Large intestine (tissue), 12 donors: ENCODE measurements around the gene INSRR. TPM values are rescaled to one million over a fixed set of nuclear protein-coding genes. Genes with fewer than 3 reads are reported as not detected.

ENCODE experiments used
- DNase-seq, 2 donors: peaks; one replicate each; pipeline versions ENCODE4 v3.0.0 to v3.0.0-alpha.2; 2013
- H3K27ac ChIP-seq: one replicate; pipeline ENCODE4 v1.5.1; 2013; ENCODE audit warnings: low read length
- H3K27me3 ChIP-seq: 2 replicates; pipeline ENCODE4 v1.6.1; 2013; ENCODE audit warnings: low read length; ENCODE audit not compliant: control insufficient read depth, insufficient read depth
- H3K36me3 ChIP-seq: 2 replicates; pipeline ENCODE4 v1.6.1; 2013; ENCODE audit warnings: low read length; ENCODE audit not compliant: control insufficient read depth, insufficient read depth
- H3K4me1 ChIP-seq: one replicate; pipeline ENCODE4 v1.6.1; 2013; ENCODE audit warnings: low read length; ENCODE audit not compliant: control insufficient read depth, insufficient read depth
- H3K4me3 ChIP-seq: one replicate; pipeline ENCODE4 v1.5.1; 2013; ENCODE audit warnings: low read length
- H3K9me3 ChIP-seq: one replicate; pipeline ENCODE4 v1.6.1; 2013; ENCODE audit warnings: mild to moderate bottlenecking, low read depth, low read length, moderate library complexity; ENCODE audit not compliant: control insufficient read depth
- WGBS: methylation state at CpG from one replicate; pipeline ENCODE4 v1.1.5; 2013; ENCODE audit warnings: low lambda C conversion rate; ENCODE audit not compliant: insufficient coverage; 5-methylcytosine and 5-hydroxymethylcytosine counted together
- long read RNA-seq, 11 donors: transcript quantifications; one replicate each; lab custom pipeline, GENCODE V29; 2026
- polyA plus RNA-seq: library from polyadenylated mRNA; unstranded; fragments of 120-200 nt; gene quantifications from one replicate; pipeline ENCODE4 v1.2.1, GENCODE V29; 2013

INSRR gene
- polyA plus RNA-seq, result 0.09 TPM
- long read RNA-seq, donor 1, result 0 reads
- long read RNA-seq, donor 2, result 0 reads
- long read RNA-seq, donor 3, result 0 reads
- long read RNA-seq, donor 4, result 0 reads
- long read RNA-seq, donor 5, result 0 reads
- long read RNA-seq, donor 6, result 0 reads
- long read RNA-seq, donor 7, result 0 reads
- long read RNA-seq, donor 8, result 0 reads
- long read RNA-seq, donor 9, result 0 reads
- long read RNA-seq, donor 10, result 0 reads
- long read RNA-seq, donor 11, result 0 reads

GRCh38 chr1:156858959-156859522, at the start of gene INSRR:
Gene INSRR, minus strand, starts transcription at chr1:156859117. Its CDS starts 496 bp downstream, at chr1:156858621.
- H3K4me1 ChIP-seq, result peaks cover 12% of the 10 kb centered on the region
- peaks cover 11% of the 10 kb centered on the region for H3K9me3 ChIP-seq
- no peak within 1 kb of the TSS for H3K4me3 ChIP-seq
- no peaks in the 10 kb centered on the region for H3K36me3 ChIP-seq
- WGBS, result no CpG with 5 or more reads among the region's 39 CpGs
- H3K27ac ChIP-seq, result no peak within 1 kb of the TSS
- H3K27me3 ChIP-seq, result peaks cover 85% of the 10 kb centered on the region
- no peak for DNase-seq

- H3K4me1 ChIP-seq, result peaks cover 11% of the 10 kb centered on the region
- no peaks in the 10 kb centered on the region for H3K36me3 ChIP-seq
- H3K4me3 ChIP-seq, result no peak overlapping the region
- H3K9me3 ChIP-seq, result peaks cover 8% of the 10 kb centered on the region
- no peak for DNase-seq
- H3K27ac ChIP-seq, result no peak overlapping the region
- no CpG with 5 or more reads among the region's 29 CpGs for WGBS
- H3K27me3 ChIP-seq, result peaks cover 63% of the 10 kb centered on the region
These were observed 49.6 kb upstream of the INSRR start for GRCh38 chr1:156908541-156908940.

DNA sequence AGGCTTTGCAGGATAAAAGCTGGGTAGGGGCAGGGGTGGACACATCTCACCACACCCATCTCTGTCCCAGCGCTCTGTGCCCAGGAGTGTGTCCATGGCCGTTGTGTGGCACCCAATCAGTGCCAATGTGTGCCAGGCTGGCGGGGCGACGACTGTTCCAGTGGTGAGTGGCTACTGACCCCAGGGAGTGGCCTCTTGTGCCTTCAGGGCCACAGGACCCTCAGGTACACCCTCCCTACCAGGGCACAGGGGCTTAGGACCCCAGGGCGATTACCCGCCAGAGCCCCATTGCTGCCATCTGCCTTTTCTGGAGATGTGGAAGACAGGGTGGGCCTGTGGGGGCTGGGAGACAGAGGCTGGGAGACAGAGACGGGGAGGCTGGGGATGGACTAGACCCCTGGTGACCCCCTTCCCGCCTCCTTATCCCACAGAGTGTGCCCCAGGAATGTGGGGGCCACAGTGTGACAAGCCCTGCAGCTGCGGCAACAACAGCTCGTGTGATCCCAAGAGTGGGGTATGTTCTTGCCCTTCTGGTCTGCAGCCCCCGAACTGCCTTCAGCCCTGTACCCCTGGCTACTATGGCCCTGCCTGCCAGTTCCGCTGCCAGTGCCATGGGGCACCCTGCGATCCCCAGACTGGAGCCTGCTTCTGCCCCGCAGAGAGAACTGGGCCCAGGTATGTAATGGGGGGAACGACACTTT, 47.4 kb upstream of the INSRR start:
- WGBS, result no CpG with 5 or more reads among the region's 16 CpGs
- H3K27me3 ChIP-seq, result peaks cover 56% of the 10 kb centered on the region
- no peak overlapping the region for H3K4me3 ChIP-seq
- H3K9me3 ChIP-seq, result peaks cover 8% of the 10 kb centered on the region
- no peak overlapping the region for H3K27ac ChIP-seq
- peaks cover 5% of the 10 kb centered on the region for H3K4me1 ChIP-seq
- no peak for DNase-seq
- no peaks in the 10 kb centered on the region for H3K36me3 ChIP-seq

DNA sequence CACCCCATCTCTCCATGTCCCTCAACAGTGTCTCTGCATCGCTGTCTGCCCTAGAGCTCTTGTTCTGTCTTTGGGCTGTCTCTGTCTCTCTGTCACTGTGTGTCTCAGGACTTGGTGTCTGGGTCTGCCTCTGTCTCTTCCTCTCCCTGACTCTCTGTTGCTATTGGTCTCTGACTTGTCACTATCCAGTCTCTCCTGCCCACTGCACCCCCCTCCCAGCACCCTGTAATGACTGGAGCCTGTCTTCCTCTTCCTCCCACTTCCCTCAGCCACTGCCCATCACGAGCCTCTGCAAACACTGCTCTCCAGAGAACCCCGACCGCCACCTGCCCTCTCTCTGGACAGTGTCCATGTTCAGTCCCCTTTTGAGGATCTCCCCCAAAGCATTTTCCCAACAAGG, 46.7 kb upstream of the INSRR start:
- Histone ChIP-seq H3K27ac (no peak overlapping the region), H3K27me3 (peaks cover 60% of the 10 kb centered on the region), H3K4me1 (peaks cover 3% of the 10 kb centered on the region), H3K4me3 (no peak overlapping the region), H3K9me3 (peaks cover 8% of the 10 kb centered on the region), H3K36me3 (no peaks in the 10 kb centered on the region)
- no peak for DNase-seq
- no CpG with 5 or more reads among the region's 4 CpGs for WGBS

DNA sequence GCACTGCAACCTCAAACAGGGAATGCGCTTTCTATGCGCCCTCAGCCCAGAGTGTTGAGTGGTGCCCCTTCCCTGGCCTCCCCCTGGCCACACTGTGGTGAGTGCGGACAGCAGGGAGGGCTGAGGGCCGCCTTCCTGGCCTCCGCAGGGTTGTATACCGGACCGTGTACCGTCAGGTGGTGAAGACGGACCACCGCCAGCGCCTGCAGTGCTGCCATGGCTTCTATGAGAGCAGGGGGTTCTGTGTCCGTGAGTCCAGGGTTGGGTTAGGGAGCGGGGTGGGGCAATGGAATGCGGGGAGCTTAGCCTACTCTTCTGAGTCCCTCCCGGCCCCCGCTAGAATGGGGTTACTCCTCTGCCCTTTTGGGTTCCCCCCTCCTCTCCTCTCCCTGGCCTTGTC, 46.3 kb upstream of the INSRR start:
- no CpG with 5 or more reads among the region's 16 CpGs for WGBS

DNA sequence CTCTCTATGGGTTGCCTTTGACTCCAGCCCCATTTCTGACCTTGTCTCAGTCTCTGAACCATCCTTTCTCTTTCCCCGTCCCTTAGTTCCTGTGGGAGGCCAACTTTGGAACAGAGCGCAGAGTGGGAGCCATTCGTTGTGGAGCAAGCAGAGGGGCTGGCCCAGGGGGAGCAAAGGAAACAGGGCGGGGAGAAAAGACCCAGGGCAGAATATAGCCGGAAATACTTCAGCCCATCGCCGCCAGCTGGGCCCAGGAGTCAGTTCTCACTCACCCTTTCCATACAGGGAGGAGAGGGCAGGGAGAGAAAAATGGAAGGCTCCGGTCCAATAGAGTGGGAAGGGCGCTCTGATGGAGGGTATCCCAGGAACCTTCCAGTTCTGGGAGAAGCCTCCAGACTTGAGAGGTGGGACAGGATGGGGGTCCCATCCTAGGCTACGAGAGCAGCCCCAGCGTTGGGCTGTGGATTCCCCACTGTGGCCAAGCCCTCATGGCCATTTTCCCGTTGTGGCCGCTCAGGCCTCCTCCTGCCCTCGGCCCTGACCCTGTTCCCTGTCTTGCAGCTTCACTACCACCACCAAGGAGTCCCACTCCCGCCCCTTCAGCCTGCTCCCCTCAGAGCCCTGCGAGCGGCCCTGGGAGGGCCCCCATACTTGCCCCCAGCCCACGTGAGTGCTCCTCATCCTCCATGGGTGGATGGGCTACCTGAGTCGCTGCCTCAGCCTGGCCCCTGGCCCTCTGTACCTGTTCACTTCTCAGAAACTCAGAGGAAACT, 45.5 kb upstream of the INSRR start:
- Histone ChIP-seq H3K27ac (no peak overlapping the region), H3K36me3 (no peaks in the 10 kb centered on the region)
- no peak for DNase-seq

More for the DNA sequence above, 46.3 kb upstream of the INSRR start:
- H3K9me3 ChIP-seq, result peaks cover 8% of the 10 kb centered on the region
- peaks cover 62% of the 10 kb centered on the region for H3K27me3 ChIP-seq
- H3K4me1 ChIP-seq, result no peaks in the 10 kb centered on the region
- no peak overlapping the region for H3K4me3 ChIP-seq
- no peaks in the 10 kb centered on the region for H3K36me3 ChIP-seq
- H3K27ac ChIP-seq, result no peak overlapping the region
- no peak for DNase-seq

DNA sequence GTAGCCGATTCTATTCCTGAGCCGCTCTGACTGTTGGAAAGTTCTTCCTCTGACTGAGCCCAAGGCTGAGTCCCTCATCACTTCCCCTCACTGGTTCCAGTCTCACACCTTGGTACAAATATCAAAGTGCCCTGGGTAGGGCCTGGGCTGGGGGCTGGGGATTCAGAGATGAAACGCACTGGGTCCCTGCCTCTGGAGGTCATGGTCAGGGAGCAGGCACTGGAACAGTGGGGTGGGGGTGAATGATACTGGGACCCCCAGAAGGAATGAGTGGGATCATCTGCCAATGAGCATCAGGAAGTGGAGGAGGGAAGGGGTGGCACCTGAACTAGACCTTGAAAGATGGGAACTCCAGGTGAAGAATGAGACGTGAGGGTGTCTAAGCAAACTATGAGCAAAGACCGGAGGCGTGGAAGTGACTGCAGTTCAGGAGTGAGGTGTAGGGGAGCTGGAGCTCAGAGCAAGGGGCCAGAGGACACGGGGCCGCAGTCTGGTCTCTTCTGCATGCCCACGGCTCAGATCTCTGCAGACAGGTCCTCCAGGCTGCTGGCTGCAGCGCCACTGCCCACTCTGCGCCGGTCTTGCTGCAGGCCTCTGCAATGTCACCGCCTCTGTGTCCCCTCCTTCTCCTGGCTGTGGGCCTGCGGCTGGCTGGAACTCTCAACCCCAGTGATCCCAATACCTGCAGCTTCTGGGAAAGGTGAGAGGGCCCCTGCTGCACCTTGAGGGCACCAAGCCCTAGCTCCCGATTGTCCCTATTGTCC, 44.6 kb upstream of the INSRR start:
- Histone ChIP-seq H3K36me3 (no peaks in the 10 kb centered on the region), H3K9me3 (peaks cover 6% of the 10 kb centered on the region), H3K27me3 (peaks cover 52% of the 10 kb centered on the region), H3K4me1 (peaks cover 4% of the 10 kb centered on the region), H3K27ac (no peak overlapping the region), H3K4me3 (no peak overlapping the region)
- no peak for DNase-seq
- no CpG with 5 or more reads among the region's 15 CpGs for WGBS

More for the DNA sequence above, 45.5 kb upstream of the INSRR start:
- Histone ChIP-seq H3K4me3 (no peak overlapping the region), H3K9me3 (peaks cover 8% of the 10 kb centered on the region), H3K4me1 (no peaks in the 10 kb centered on the region), H3K27me3 (peaks cover 55% of the 10 kb centered on the region)
- no CpG with 5 or more reads among the region's 19 CpGs for WGBS

DNA sequence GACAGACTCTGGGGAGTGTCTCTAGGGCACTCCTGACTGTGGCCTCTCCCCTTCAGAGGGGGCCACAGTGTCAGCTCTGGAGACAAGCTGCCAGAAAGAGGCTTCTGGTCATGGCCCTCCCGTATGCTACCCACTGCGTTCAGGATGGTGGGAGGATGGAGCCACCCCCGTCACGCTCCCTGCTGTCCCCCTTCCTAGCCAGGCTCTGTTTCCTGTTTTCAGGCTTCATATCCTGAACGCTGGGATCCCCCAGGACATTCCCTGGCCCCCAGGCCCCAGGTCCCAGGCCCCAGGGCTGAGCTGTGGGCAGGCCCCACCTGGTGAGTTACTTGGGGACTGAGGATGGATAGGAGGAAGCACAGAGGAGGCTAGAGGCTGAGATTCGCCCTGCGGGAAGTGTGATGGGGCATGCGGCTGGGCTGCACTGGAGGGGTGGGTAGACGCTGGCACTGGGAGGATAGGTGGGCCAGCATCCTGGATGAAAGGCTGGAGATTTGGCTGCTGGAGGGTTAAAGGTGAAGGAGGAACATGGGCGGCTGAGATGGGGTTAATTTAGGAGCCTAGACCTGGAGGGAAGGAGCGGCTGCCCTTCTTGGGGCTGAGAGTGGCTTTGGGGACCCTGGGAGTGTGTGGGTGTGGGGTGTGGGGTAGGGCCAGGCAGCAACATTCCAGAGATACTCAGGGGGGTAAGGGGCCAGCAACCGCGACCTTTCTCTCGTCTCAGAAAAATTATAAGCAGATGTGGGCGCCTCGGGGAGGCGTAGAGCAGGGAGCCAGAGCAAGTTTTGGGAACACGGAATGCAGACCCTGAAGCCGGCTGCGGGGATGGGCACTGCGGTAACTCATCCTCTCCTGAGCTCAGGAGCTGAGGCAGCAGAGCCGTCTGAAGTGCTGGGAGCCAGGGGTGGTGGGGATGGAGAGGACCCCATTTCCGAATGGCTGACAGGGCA, 43.3 kb upstream of the INSRR start:
- DNase-seq, result no peak
- WGBS, result no CpG with 5 or more reads among the region's 23 CpGs
- Histone ChIP-seq H3K9me3 (no peaks in the 10 kb centered on the region), H3K4me1 (peaks cover 10% of the 10 kb centered on the region), H3K4me3 (no peak overlapping the region), H3K27me3 (peaks cover 51% of the 10 kb centered on the region), H3K36me3 (no peaks in the 10 kb centered on the region), H3K27ac (no peak overlapping the region)

DNA sequence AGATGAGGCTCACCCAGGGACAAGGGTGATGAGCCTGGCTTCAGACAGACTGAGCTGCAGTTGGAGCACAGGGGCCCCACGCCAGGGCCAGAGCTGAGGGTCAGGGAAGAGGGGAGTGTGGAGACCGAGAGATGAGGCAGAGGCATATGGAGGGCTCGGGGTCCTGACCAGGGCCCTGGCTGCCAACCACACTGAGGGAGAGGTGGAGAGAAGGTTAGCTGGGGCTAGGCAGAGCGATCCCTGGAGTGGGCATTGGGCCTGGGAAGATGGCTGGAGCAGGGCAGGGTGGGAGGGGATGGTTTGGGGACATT, 42.6 kb upstream of the INSRR start:
- Histone ChIP-seq H3K9me3 (no peaks in the 10 kb centered on the region), H3K36me3 (no peaks in the 10 kb centered on the region), H3K27me3 (peaks cover 51% of the 10 kb centered on the region), H3K4me1 (peaks cover 11% of the 10 kb centered on the region), H3K4me3 (no peak overlapping the region), H3K27ac (no peak overlapping the region)
- WGBS, result no CpG with 5 or more reads among the region's 4 CpGs
- no peak for DNase-seq
